A673 (cell line): Measurements from ENCODE around the gene SHROOM2. TPM values are rescaled to one million over a fixed set of nuclear protein-coding genes. Genes with fewer than 3 reads are reported as not detected.

Experiments
- BruUV-seq: library from RNA; stranded (reverse); fragments of 400-500 nt; replicated peaks from 2 replicates; lab custom pipeline; 2021; lab: Mats Ljungman, UMichigan
- CTCF ChIA-PET: fragments of 300-600 bp; sonication (Branson Sonifier 250); formaldehyde crosslinking; loops from one replicate; lab custom pipeline; 2022; ENCODE audit warnings: antibody characterized with exemption; lab: Charles Lee
- POLR2A ChIA-PET: fragments of 300-600 bp; sonication (Branson Sonifier 250); formaldehyde crosslinking; loops from one replicate; lab custom pipeline; 2022; ENCODE audit warnings: antibody characterized with exemption; ENCODE audit not compliant: low non-redundant PET; lab: Charles Lee
- DNase-seq: peaks from one replicate; pipeline ENCODE4 v3.0.0-alpha.2; 2015; ENCODE audit warnings: low spot score
- H3K27ac ChIP-seq: fragments of 200-600 bp; sonication (generic); 2 replicates; pipeline ENCODE4 v1.5.1; 2016; ENCODE audit warnings: mixed run types, low read depth, mild to moderate bottlenecking, mixed read lengths, antibody characterized with exemption, low read length; ENCODE audit not compliant: poor library complexity, severe bottlenecking
- H3K27me3 ChIP-seq: fragments of 200-600 bp; sonication (generic); replicated peaks from 2 replicates; pipeline ENCODE4 v1.6.1; 2017; ENCODE audit warnings: mixed run types, low read depth, mild to moderate bottlenecking, mixed read lengths, antibody characterized with exemption, low read length; ENCODE audit not compliant: insufficient read depth, poor library complexity
- H3K36me3 ChIP-seq: fragments of 200-600 bp; sonication (generic); 2 replicates; pipeline ENCODE4 v1.6.1; 2016; ENCODE audit warnings: mixed run types, mild to moderate bottlenecking, mixed read lengths, antibody characterized with exemption, low read length; ENCODE audit not compliant: insufficient read depth, poor library complexity, severe bottlenecking
- H3K4me1 ChIP-seq: fragments of 200-600 bp; sonication (generic); 2 replicates; pipeline ENCODE4 v1.6.1; 2017; ENCODE audit warnings: mixed run types, mild to moderate bottlenecking, mixed read lengths, antibody characterized with exemption, low read length; ENCODE audit not compliant: insufficient read depth, poor library complexity, severe bottlenecking
- H3K4me3 ChIP-seq: fragments of 200-600 bp; sonication (generic); 2 replicates; pipeline ENCODE4 v1.5.1; 2016; ENCODE audit warnings: low read depth, mixed run types, mild to moderate bottlenecking, mixed read lengths, low read length; ENCODE audit not compliant: poor library complexity, severe bottlenecking
- H3K9me3 ChIP-seq: fragments of 200-600 bp; sonication (generic); 2 replicates; pipeline ENCODE4 v1.6.1; 2016; ENCODE audit warnings: mixed run types, low read depth, mild to moderate bottlenecking, mixed read lengths, antibody characterized with exemption, low read length; ENCODE audit not compliant: poor library complexity, severe bottlenecking
- EZH2 ChIP-seq: fragments of 200-600 bp; sonication (generic); IDR thresholded peaks from 2 replicates; pipeline ENCODE4 v1.6.1; 2017; ENCODE audit warnings: borderline replicate concordance, low read depth, mild to moderate bottlenecking, mixed read lengths, antibody characterized with exemption, low read length; ENCODE audit not compliant: poor library complexity, severe bottlenecking
- intact Hi-C: fragments of 100-400 bp; cut with micrococcal nuclease; formaldehyde crosslinking; loops from one replicate; pipeline ENCODE4 v1.10.0; 2022; ENCODE audit not compliant: unreplicated experiment
- total RNA-seq: library from RNA; stranded (reverse); gene quantifications from 2 replicates; pipeline ENCODE4 v1.2.3, GENCODE V29; 2021
- TF ChIP-seq, protein P1 (sequence below): fragments of 300-800, 200-600 bp; sonication (generic); conservative IDR thresholded peaks from 2 replicates; pipeline ENCODE4 v1.5.1; 2017; ENCODE audit warnings: low read depth, mild to moderate bottlenecking, antibody characterized with exemption, low read length, moderate library complexity, mixed read lengths

SHROOM2 gene
- total RNA-seq, 1 experiment from 2014 or later, result 3.7 TPM

DNA sequence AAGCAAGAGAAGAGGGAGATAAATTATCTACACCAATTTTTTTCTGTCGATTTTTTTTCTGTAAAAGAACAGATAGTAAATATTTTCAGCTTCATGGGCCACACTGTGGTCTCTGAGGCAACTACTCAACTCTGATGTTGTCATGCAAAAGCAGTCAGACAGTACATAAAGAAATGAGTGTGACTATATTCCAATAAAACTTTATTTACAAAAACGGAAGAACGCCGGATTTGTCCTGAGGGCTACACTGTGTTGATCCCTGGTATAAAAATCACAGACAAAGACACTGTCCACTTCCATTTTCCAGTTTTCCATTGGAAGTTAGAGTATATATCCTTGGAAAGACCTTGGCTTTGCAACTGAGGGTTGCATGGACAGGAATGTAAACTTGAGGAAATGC, 38.6 kb upstream of the SHROOM2 start:
- TF ChIP-seq, protein P1, sequence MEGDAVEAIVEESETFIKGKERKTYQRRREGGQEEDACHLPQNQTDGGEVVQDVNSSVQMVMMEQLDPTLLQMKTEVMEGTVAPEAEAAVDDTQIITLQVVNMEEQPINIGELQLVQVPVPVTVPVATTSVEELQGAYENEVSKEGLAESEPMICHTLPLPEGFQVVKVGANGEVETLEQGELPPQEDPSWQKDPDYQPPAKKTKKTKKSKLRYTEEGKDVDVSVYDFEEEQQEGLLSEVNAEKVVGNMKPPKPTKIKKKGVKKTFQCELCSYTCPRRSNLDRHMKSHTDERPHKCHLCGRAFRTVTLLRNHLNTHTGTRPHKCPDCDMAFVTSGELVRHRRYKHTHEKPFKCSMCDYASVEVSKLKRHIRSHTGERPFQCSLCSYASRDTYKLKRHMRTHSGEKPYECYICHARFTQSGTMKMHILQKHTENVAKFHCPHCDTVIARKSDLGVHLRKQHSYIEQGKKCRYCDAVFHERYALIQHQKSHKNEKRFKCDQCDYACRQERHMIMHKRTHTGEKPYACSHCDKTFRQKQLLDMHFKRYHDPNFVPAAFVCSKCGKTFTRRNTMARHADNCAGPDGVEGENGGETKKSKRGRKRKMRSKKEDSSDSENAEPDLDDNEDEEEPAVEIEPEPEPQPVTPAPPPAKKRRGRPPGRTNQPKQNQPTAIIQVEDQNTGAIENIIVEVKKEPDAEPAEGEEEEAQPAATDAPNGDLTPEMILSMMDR, result no peak
- no peak for TF ChIP-seq EZH2
- Histone ChIP-seq H3K27ac (no peak overlapping the region), H3K27me3 (no peaks in the 10 kb centered on the region), H3K4me1 (peaks cover 10% of the 10 kb centered on the region), H3K36me3 (no peaks in the 10 kb centered on the region), H3K9me3 (no peaks in the 10 kb centered on the region), H3K4me3 (no peak overlapping the region)
- intact Hi-C loops, result no loop called here
- DNase-seq, result no peak
- ChIA-PET POLR2A (no interaction called here), CTCF (no interaction called here)
- BruUV-seq, result no TSS peak

DNA sequence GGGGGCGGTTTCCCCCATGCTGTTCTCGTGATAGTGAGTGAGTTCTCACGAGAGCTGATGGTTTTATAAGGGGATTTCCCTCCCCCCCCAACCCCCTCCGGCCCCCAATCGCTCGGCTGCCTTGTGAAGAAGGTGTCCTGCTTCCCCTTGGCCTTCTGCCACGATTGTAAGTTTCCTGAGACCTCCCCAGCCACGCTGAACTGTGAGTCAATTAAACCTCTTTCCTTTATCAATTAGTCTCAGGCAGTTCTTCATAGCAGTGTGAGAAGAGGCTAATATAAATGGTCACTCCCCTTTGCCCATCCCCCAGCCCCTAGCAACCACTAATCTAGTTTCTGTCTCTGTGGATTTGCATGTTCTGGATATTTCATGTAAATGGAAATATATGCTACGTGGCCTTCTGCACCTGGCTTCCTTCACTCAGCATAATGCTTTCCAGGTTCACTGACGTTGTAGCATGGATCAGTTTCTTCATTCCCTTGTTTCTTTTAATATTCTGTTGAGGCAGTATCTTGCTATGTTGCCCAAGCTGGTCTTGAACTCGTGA, 37.0 kb upstream of the SHROOM2 start:
- CTCF ChIA-PET, result no interaction called here
- POLR2A ChIA-PET, result no interaction called here

DNA sequence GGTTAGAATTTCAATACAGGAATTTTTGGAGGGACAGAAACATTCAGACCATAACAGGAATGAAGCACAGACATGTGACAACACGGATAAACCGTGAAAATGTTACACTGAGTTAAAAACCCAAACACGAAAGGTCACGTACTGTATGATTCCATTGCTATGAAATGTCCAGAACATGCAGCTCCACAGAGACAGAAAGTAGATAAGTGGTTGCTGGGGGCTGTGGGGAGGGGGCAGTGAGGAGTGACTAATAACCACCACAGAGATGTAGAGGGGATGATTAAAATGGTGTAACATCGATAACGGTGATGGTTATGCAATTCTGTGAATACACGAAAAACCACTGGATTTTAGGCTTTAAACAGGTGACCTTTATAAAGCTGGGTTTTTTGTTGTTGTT, 28.9 kb upstream of the SHROOM2 start:
- intact Hi-C loops, result no loop called here
- Histone ChIP-seq H3K4me1 (no peaks in the 10 kb centered on the region), H3K9me3 (no peaks in the 10 kb centered on the region), H3K36me3 (no peaks in the 10 kb centered on the region), H3K27me3 (no peaks in the 10 kb centered on the region), H3K4me3 (no peak overlapping the region), H3K27ac (no peak overlapping the region)
- no peak for TF ChIP-seq EZH2
- TF ChIP-seq, protein P1, result no peak
- BruUV-seq, result no TSS peak
- ChIA-PET POLR2A (no interaction called here), CTCF (no interaction called here)
- DNase-seq, result no peak

More for the DNA sequence above, 37.0 kb upstream of the SHROOM2 start:
- DNase-seq, result no peak
- BruUV-seq, result no TSS peak
- Histone ChIP-seq H3K27me3 (no peaks in the 10 kb centered on the region), H3K9me3 (no peaks in the 10 kb centered on the region), H3K27ac (no peak overlapping the region), H3K36me3 (no peaks in the 10 kb centered on the region), H3K4me3 (no peak overlapping the region), H3K4me1 (peaks cover 10% of the 10 kb centered on the region)
- intact Hi-C loops, result no loop called here
- TF ChIP-seq, protein P1, result no peak
- TF ChIP-seq EZH2, result no peak
